Anterior cingulate cortex (tissue), 58 donors: ENCODE measurements around the gene SNN.

Source experiments
- DNase-seq, 58 donors: peaks; one replicate each; lab custom pipeline; 2025; lab: John Stamatoyannopoulos, UW

The SNN gene

DNA sequence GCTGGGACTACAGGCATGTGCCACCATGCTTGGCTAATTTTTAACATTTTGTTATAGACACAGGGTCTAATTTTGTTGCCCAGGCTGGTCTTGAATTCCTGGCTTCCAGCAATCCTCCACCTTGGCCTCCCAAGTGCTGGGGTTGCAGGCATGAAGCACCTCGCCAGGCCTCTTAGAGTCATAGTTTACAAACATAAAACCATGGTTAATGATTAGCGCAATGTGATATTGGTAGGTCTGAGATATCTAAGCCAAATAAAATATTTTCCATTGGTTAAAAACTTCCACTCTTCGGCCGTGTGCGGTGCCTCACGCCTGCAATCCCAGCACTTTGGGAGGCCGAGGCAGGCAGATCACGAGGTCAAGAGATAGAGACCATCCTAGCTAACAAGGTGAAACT is 57.8 kb downstream of the SNN start:
- no peak for DNase-seq

GRCh38 chr16:11727796-11728543 is 59.7 kb downstream of the SNN start:
- DNase-seq: no peak
